Karpas-422 (cell line): ENCODE results near the gene TEX26. TPM values are rescaled to one million over a fixed set of nuclear protein-coding genes. Genes with fewer than 3 reads are reported as not detected.

Experiments used
- total RNA-seq: library from RNA; depleted of rRNA; stranded (reverse); fragments of >200 nt; shearing (Covaris generic); gene quantifications from 2 replicates; pipeline ENCODE4 v1.2.3, GENCODE V29; 2014; ENCODE audit warnings: low replicate concordance; rRNA removed

The TEX26 gene
- total RNA-seq, 1 experiment from 2014 or later: not detected

Other genes with a start within 250 kb of the TEX26 start
- 314 and 512 TPM in 2 replicates for gene ALOX5AP, start 197.1 kb upstream of the TEX26 start, total RNA-seq
- gene MEDAG, start 26.4 kb upstream of the TEX26 start, total RNA-seq: not detected in 2 replicates
- gene HSPH1, start 229.2 kb downstream of the TEX26 start, total RNA-seq: 66.3 and 116 TPM in 2 replicates